Measurements from ENCODE around the gene CTBP1. TPM values are rescaled to one million over a fixed set of nuclear protein-coding genes. Genes with fewer than 3 reads are reported as not detected.

CTBP1 gene
- polyA plus RNA-seq, 1 donor from 2014 or later, result 325 TPM

DNA sequence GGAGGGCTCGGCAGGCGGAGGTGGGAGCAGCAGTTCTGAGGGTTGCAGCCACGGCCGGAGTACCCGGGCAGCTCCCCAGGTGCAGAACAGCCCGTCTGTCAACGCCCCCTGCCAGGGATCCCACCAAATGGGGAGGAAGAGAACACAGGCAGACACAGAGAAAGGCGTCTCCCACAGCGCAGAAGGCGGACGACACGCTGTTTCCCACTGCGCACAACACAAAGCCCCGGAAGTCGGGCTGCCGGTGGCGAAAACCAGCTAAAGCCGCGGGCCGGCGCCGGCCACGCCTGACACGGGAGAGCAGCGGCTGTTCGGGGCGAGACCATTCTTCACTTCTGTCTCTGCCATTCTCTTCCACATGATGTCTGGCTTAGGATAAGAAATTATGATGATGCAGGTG is 31.6 kb downstream of the CTBP1 start:
- H3K9me3 ChIP-seq (ENCODE audit: low read length), result no peaks in the 10 kb centered on the region
- no peak overlapping the region for H3K9ac ChIP-seq (ENCODE audit: low read length)
- no peaks in the 10 kb centered on the region for H4K20me1 ChIP-seq (ENCODE audit: insufficient read depth)
- no peak overlapping the region for H3K4me2 ChIP-seq (ENCODE audit: low read length)
- H3K79me2 ChIP-seq (replicated peaks; ENCODE audit: insufficient read depth, low read length), result peaks cover 2% of the 10 kb centered on the region
- no peaks in the 10 kb centered on the region for H3K36me3 ChIP-seq (ENCODE audit: insufficient read depth, low read length)
- H2AFZ ChIP-seq (ENCODE audit: low read depth, low read length), result no peak overlapping the region
- H3K27ac ChIP-seq (ENCODE audit: low read length), result no peak overlapping the region
- H3K9me2 ChIP-seq (ENCODE audit: insufficient read depth, low read length), result no peaks in the 10 kb centered on the region
- no peaks in the 10 kb centered on the region for H3F3A ChIP-seq (ENCODE audit: insufficient read depth, low read length, poor library complexity, severe bottlenecking)
- TF ChIP-seq EP300 (conservative IDR thresholded peaks at IDR 0.05; ENCODE audit: poor library complexity, severe bottlenecking) (no peak), SMC3 (conservative IDR thresholded peaks at IDR 0.05; ENCODE audit: poor library complexity) (no peak)
- no peaks in the 10 kb centered on the region for H3K27me3 ChIP-seq (ENCODE audit: insufficient read depth, low read depth, low read length)
- H3K4me3 ChIP-seq (ENCODE audit: low read length), result no peak overlapping the region

DNA sequence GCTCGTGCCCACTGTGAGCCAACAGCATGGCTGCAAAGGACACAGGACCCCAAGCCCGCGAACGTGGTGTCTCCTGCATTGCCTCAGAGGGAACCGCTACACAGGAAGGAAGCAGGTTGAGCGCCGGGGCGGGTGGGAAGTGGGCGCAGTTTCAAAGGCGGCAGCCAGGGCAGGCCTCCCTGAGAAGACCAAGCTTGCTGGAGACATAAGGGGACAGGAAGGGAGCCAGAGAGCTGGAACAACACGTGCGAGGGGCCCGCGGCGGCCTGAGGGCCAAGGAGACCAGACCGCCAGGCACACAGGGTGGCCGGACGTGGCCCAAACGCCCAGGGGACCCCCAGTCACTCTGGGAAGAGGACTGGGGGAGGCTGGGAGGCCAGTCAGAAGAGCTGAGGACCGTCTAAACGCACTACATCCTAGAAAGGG is 32.0 kb downstream of the CTBP1 start:
- H3K27me3 ChIP-seq (ENCODE audit: insufficient read depth, low read depth, low read length), result no peaks in the 10 kb centered on the region
- no peaks in the 10 kb centered on the region for H3K9me3 ChIP-seq (ENCODE audit: low read length)
- H3K9me2 ChIP-seq (ENCODE audit: insufficient read depth, low read length), result no peaks in the 10 kb centered on the region
- no peaks in the 10 kb centered on the region for H3K36me3 ChIP-seq (ENCODE audit: insufficient read depth, low read length)
- TF ChIP-seq, protein P1, sequence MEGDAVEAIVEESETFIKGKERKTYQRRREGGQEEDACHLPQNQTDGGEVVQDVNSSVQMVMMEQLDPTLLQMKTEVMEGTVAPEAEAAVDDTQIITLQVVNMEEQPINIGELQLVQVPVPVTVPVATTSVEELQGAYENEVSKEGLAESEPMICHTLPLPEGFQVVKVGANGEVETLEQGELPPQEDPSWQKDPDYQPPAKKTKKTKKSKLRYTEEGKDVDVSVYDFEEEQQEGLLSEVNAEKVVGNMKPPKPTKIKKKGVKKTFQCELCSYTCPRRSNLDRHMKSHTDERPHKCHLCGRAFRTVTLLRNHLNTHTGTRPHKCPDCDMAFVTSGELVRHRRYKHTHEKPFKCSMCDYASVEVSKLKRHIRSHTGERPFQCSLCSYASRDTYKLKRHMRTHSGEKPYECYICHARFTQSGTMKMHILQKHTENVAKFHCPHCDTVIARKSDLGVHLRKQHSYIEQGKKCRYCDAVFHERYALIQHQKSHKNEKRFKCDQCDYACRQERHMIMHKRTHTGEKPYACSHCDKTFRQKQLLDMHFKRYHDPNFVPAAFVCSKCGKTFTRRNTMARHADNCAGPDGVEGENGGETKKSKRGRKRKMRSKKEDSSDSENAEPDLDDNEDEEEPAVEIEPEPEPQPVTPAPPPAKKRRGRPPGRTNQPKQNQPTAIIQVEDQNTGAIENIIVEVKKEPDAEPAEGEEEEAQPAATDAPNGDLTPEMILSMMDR (IDR thresholded peaks at IDR 0.05; ENCODE audit: poor library complexity, severe bottlenecking), result no peak
- TF ChIP-seq TAF1 (IDR thresholded peaks at IDR 0.05; ENCODE audit: low read depth) (no peak), MXI1 (conservative IDR thresholded peaks at IDR 0.05; ENCODE audit: poor library complexity, severe bottlenecking) (no peak), SMC3 (conservative IDR thresholded peaks at IDR 0.05; ENCODE audit: poor library complexity) (no peak), EP300 (conservative IDR thresholded peaks at IDR 0.05; ENCODE audit: poor library complexity, severe bottlenecking) (no peak), POLR2AphosphoS5 (IDR thresholded peaks at IDR 0.05) (no peak), EZH2 (IDR thresholded peaks at IDR 0.05; ENCODE audit: borderline replicate concordance, insufficient read depth, low read length, poor library complexity, severe bottlenecking) (no peak), RAD21 (conservative IDR thresholded peaks at IDR 0.05) (no peak)
- TF ChIP-seq, protein P2, sequence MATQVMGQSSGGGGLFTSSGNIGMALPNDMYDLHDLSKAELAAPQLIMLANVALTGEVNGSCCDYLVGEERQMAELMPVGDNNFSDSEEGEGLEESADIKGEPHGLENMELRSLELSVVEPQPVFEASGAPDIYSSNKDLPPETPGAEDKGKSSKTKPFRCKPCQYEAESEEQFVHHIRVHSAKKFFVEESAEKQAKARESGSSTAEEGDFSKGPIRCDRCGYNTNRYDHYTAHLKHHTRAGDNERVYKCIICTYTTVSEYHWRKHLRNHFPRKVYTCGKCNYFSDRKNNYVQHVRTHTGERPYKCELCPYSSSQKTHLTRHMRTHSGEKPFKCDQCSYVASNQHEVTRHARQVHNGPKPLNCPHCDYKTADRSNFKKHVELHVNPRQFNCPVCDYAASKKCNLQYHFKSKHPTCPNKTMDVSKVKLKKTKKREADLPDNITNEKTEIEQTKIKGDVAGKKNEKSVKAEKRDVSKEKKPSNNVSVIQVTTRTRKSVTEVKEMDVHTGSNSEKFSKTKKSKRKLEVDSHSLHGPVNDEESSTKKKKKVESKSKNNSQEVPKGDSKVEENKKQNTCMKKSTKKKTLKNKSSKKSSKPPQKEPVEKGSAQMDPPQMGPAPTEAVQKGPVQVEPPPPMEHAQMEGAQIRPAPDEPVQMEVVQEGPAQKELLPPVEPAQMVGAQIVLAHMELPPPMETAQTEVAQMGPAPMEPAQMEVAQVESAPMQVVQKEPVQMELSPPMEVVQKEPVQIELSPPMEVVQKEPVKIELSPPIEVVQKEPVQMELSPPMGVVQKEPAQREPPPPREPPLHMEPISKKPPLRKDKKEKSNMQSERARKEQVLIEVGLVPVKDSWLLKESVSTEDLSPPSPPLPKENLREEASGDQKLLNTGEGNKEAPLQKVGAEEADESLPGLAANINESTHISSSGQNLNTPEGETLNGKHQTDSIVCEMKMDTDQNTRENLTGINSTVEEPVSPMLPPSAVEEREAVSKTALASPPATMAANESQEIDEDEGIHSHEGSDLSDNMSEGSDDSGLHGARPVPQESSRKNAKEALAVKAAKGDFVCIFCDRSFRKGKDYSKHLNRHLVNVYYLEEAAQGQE (IDR thresholded peaks at IDR 0.05; ENCODE audit: borderline replicate concordance), result no peak
- no peak overlapping the region for H3K27ac ChIP-seq (ENCODE audit: low read length)
- peaks cover 2% of the 10 kb centered on the region for H3K79me2 ChIP-seq (replicated peaks; ENCODE audit: insufficient read depth, low read length)
- no peaks in the 10 kb centered on the region for H4K20me1 ChIP-seq (ENCODE audit: insufficient read depth)
- no peak overlapping the region for H3K9ac ChIP-seq (ENCODE audit: low read length)
- H3K4me3 ChIP-seq (ENCODE audit: low read length), result no peak overlapping the region
- no peak overlapping the region for H3K4me2 ChIP-seq (ENCODE audit: low read length)
- H2AFZ ChIP-seq (ENCODE audit: low read depth, low read length), result no peak overlapping the region
- no peaks in the 10 kb centered on the region for H3F3A ChIP-seq (ENCODE audit: insufficient read depth, low read length, poor library complexity, severe bottlenecking)
